ENCODE data around the gene CT47C1. TPM values are rescaled to one million over a fixed set of nuclear protein-coding genes. Genes with fewer than 3 reads are reported as not detected.

CT47C1 gene
- polyA plus RNA-seq, 4 donors, result not detected

- WGBS, 3 donors, result 3 to 5% (median 4%) methylated on average over 7 of the region's 7 CpGs
- DNase-seq (peak; percentile 49 to 52), FAIRE-seq (no peak)
- Histone ChIP-seq H3K27ac (ENCODE audit: low read depth in 1 of 3, low read length in 2 of 3) (no peak overlapping the region), H3K4me1 (ENCODE audit: control insufficient read depth in 3 of 3, insufficient read depth in 2 of 3, low read depth in 1 of 3, low read length in 2 of 3) (no peaks in the 10 kb centered on the region), H3K9me3 (ENCODE audit: control insufficient read depth in 2 of 2, insufficient read depth in 1 of 2, low read depth in 1 of 2, low read length in 1 of 2) (no peaks in the 10 kb centered on the region), H3K4me3 (ENCODE audit: low read depth in 1 of 3, low read length in 3 of 3) (no peak overlapping the region), H3K36me3 (ENCODE audit: control insufficient read depth in 3 of 3, insufficient read depth in 2 of 3, low read depth in 1 of 3, low read length in 3 of 3) (no peaks in the 10 kb centered on the region), H3K27me3 (ENCODE audit: control insufficient read depth in 3 of 3, insufficient read depth in 3 of 3, low read length in 3 of 3) (no peaks in the 10 kb centered on the region)
These were observed 5.6 kb upstream of the CT47C1 start for GRCh38 chrX:119067023-119067739.

- no peaks in the 10 kb centered on the region for H3K36me3 ChIP-seq (ENCODE audit: control insufficient read depth in 3 of 3, insufficient read depth in 2 of 3, low read depth in 1 of 3, low read length in 3 of 3)
- no peak for DNase-seq
- H3K4me3 ChIP-seq (ENCODE audit: low read depth in 1 of 3, low read length in 3 of 3), result no peak overlapping the region
- WGBS, 3 donors, result 53 to 71% (median 64%) methylated on average over 1 of the region's 1 CpG
- no peaks in the 10 kb centered on the region for H3K4me1 ChIP-seq (ENCODE audit: control insufficient read depth in 3 of 3, insufficient read depth in 2 of 3, low read depth in 1 of 3, low read length in 2 of 3)
- no peaks in the 10 kb centered on the region for H3K9me3 ChIP-seq (ENCODE audit: control insufficient read depth in 2 of 2, insufficient read depth in 1 of 2, low read depth in 1 of 2, low read length in 1 of 2)
- FAIRE-seq, result no peak
- no peak overlapping the region for H3K27ac ChIP-seq (ENCODE audit: low read depth in 1 of 3, low read length in 2 of 3)
- no peaks in the 10 kb centered on the region for H3K27me3 ChIP-seq (ENCODE audit: control insufficient read depth in 3 of 3, insufficient read depth in 3 of 3, low read length in 3 of 3)
These were observed 3.7 kb upstream of the CT47C1 start for GRCh38 chrX:119069128-119069527.

- FAIRE-seq (no peak), DNase-seq (no peak)
- Histone ChIP-seq H3K27me3 (ENCODE audit: control insufficient read depth in 3 of 3, insufficient read depth in 3 of 3, low read length in 3 of 3) (no peaks in the 10 kb centered on the region), H3K36me3 (ENCODE audit: control insufficient read depth in 3 of 3, insufficient read depth in 2 of 3, low read depth in 1 of 3, low read length in 3 of 3) (no peaks in the 10 kb centered on the region), H3K4me1 (ENCODE audit: control insufficient read depth in 3 of 3, insufficient read depth in 2 of 3, low read depth in 1 of 3, low read length in 2 of 3) (no peaks in the 10 kb centered on the region), H3K27ac (ENCODE audit: low read depth in 1 of 3, low read length in 2 of 3) (no peak overlapping the region), H3K4me3 (ENCODE audit: low read depth in 1 of 3, low read length in 3 of 3) (no peak overlapping the region), H3K9me3 (ENCODE audit: control insufficient read depth in 2 of 2, insufficient read depth in 1 of 2, low read depth in 1 of 2, low read length in 1 of 2) (no peaks in the 10 kb centered on the region)
- WGBS, 3 donors, result 86 to 98% (median 94%) methylated on average over 1 of the region's 1 CpG
These were observed 3.0 kb upstream of the CT47C1 start for GRCh38 chrX:119069762-119070161.

- FAIRE-seq (no peak), DNase-seq (no peak)
- Histone ChIP-seq H3K27me3 (ENCODE audit: control insufficient read depth in 3 of 3, insufficient read depth in 3 of 3, low read length in 3 of 3) (no peaks in the 10 kb centered on the region), H3K9me3 (ENCODE audit: control insufficient read depth in 2 of 2, insufficient read depth in 1 of 2, low read depth in 1 of 2, low read length in 1 of 2) (no peaks in the 10 kb centered on the region), H3K36me3 (ENCODE audit: control insufficient read depth in 3 of 3, insufficient read depth in 2 of 3, low read depth in 1 of 3, low read length in 3 of 3) (no peaks in the 10 kb centered on the region), H3K27ac (ENCODE audit: low read depth in 1 of 3, low read length in 2 of 3) (no peak overlapping the region), H3K4me3 (ENCODE audit: low read depth in 1 of 3, low read length in 3 of 3) (no peak overlapping the region), H3K4me1 (ENCODE audit: control insufficient read depth in 3 of 3, insufficient read depth in 2 of 3, low read depth in 1 of 3, low read length in 2 of 3) (no peaks in the 10 kb centered on the region)
- WGBS, 3 donors, result 40 to 59% (median 44%) methylated on average over 2 of the region's 2 CpGs
These were observed 1.4 kb upstream of the CT47C1 start for GRCh38 chrX:119071381-119071780.

GRCh38 chrX:119073200-119073905, 560 bp downstream of the CT47C1 start:
- Histone ChIP-seq H3K4me1 (ENCODE audit: control insufficient read depth in 3 of 3, insufficient read depth in 2 of 3, low read depth in 1 of 3, low read length in 2 of 3) (no peaks in the 10 kb centered on the region), H3K27me3 (ENCODE audit: control insufficient read depth in 3 of 3, insufficient read depth in 3 of 3, low read length in 3 of 3) (no peaks in the 10 kb centered on the region), H3K36me3 (ENCODE audit: control insufficient read depth in 3 of 3, insufficient read depth in 2 of 3, low read depth in 1 of 3, low read length in 3 of 3) (no peaks in the 10 kb centered on the region), H3K4me3 (ENCODE audit: low read depth in 1 of 3, low read length in 3 of 3) (no peak overlapping the region), H3K9me3 (ENCODE audit: control insufficient read depth in 2 of 2, insufficient read depth in 1 of 2, low read depth in 1 of 2, low read length in 1 of 2) (no peaks in the 10 kb centered on the region), H3K27ac (ENCODE audit: low read depth in 1 of 3, low read length in 2 of 3) (no peak overlapping the region)
- 90 to 97% (median 96%) methylated on average over 33 to 43 of the region's 43 CpGs for WGBS, 3 donors
- DNase-seq (no peak), FAIRE-seq (no peak)

GRCh38 chrX:119073911-119074310, 1.1 kb downstream of the CT47C1 start:
- Histone ChIP-seq H3K27me3 (ENCODE audit: control insufficient read depth in 3 of 3, insufficient read depth in 3 of 3, low read length in 3 of 3) (no peaks in the 10 kb centered on the region), H3K4me1 (ENCODE audit: control insufficient read depth in 3 of 3, insufficient read depth in 2 of 3, low read depth in 1 of 3, low read length in 2 of 3) (no peaks in the 10 kb centered on the region), H3K36me3 (ENCODE audit: control insufficient read depth in 3 of 3, insufficient read depth in 2 of 3, low read depth in 1 of 3, low read length in 3 of 3) (no peaks in the 10 kb centered on the region), H3K4me3 (ENCODE audit: low read depth in 1 of 3, low read length in 3 of 3) (no peak overlapping the region), H3K9me3 (ENCODE audit: control insufficient read depth in 2 of 2, insufficient read depth in 1 of 2, low read depth in 1 of 2, low read length in 1 of 2) (no peaks in the 10 kb centered on the region), H3K27ac (ENCODE audit: low read depth in 1 of 3, low read length in 2 of 3) (no peak overlapping the region)
- FAIRE-seq (no peak), DNase-seq (no peak)
- WGBS, 3 donors, result 90 to 96% (median 93%) methylated on average over 11 to 19 of the region's 19 CpGs

- Histone ChIP-seq H3K27ac (ENCODE audit: low read depth in 1 of 3, low read length in 2 of 3) (no peak overlapping the region), H3K36me3 (ENCODE audit: control insufficient read depth in 3 of 3, insufficient read depth in 2 of 3, low read depth in 1 of 3, low read length in 3 of 3) (no peaks in the 10 kb centered on the region), H3K27me3 (ENCODE audit: control insufficient read depth in 3 of 3, insufficient read depth in 3 of 3, low read length in 3 of 3) (no peaks in the 10 kb centered on the region), H3K9me3 (ENCODE audit: control insufficient read depth in 2 of 2, insufficient read depth in 1 of 2, low read depth in 1 of 2, low read length in 1 of 2) (no peaks in the 10 kb centered on the region), H3K4me1 (ENCODE audit: control insufficient read depth in 3 of 3, insufficient read depth in 2 of 3, low read depth in 1 of 3, low read length in 2 of 3) (no peaks in the 10 kb centered on the region), H3K4me3 (ENCODE audit: low read depth in 1 of 3, low read length in 3 of 3) (no peak overlapping the region)
- WGBS, 3 donors, result 73 to 90% (median 75%) methylated on average over 3 of the region's 3 CpGs
- DNase-seq (no peak), FAIRE-seq (no peak)
These were observed 2.7 kb downstream of the CT47C1 start for GRCh38 chrX:119075270-119076025.

GRCh38 chrX:119082278-119082677, 9.5 kb downstream of the CT47C1 start:
- Histone ChIP-seq H3K4me3 (ENCODE audit: low read depth in 1 of 3, low read length in 3 of 3) (no peak overlapping the region), H3K36me3 (ENCODE audit: control insufficient read depth in 3 of 3, insufficient read depth in 2 of 3, low read depth in 1 of 3, low read length in 3 of 3) (no peaks in the 10 kb centered on the region), H3K27ac (ENCODE audit: low read depth in 1 of 3, low read length in 2 of 3) (no peak overlapping the region), H3K9me3 (ENCODE audit: control insufficient read depth in 2 of 2, insufficient read depth in 1 of 2, low read depth in 1 of 2, low read length in 1 of 2) (no peaks in the 10 kb centered on the region), H3K27me3 (ENCODE audit: control insufficient read depth in 3 of 3, insufficient read depth in 3 of 3, low read length in 3 of 3) (no peaks in the 10 kb centered on the region), H3K4me1 (ENCODE audit: control insufficient read depth in 3 of 3, insufficient read depth in 2 of 3, low read depth in 1 of 3, low read length in 2 of 3) (no peaks in the 10 kb centered on the region)
- WGBS, 3 donors, result 67 to 87% (median 75%) methylated on average over 1 of the region's 1 CpG
- DNase-seq (no peak), FAIRE-seq (no peak)

Data from small intestine (tissue), 7 donors.